ENCODE results near the gene SNX8. TPM values are rescaled to one million over a fixed set of nuclear protein-coding genes. Genes with fewer than 3 reads are reported as not detected.

The SNX8 gene
- total and polyA plus RNA-seq, 2 donors (not counting 3 experiments of a cell fraction or from before 2014, with no cell fraction given): 24.5 to 50.3 TPM

DNA sequence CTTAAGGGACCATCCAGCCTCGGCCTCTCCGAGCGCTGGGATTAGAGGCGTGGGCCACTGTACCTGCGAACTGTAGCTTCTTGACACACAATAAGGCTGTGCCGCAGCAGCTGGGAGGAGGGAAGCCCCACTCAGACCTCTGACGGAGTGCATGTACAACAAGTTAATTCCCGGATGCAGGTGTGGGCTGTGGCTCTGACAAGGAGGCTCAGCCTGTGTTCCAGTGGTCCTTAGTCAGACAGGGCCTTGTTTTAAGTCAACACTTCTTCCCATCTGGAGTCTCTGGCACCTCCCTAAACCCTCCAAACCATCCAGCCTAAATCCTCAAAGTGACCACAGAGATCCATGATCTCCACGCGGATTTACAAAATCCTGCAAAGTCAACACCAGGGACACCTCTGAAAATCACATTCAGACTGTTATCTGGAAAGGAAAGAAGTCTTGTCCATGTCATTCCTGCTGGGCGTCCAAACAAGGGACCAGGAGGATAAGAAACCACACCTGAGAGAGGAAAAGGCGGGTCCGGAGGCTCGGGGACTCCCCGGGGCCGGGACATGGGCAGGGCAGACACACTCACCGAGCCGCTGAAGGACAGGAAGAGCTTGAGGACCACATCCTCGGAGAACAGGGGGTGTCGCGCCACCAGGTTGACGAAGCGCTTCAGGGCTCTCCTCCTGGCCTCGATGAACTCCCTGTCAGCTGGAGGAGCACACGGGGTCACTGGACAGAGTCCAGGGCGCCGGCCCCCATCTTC is 42.8 kb downstream of the SNX8 start:
- Histone ChIP-seq H3K4me2 (ENCODE audit: insufficient read depth, low read length) (no peak overlapping the region), H3K36me3 (ENCODE audit: control insufficient read depth in 2 of 2, extremely low read depth in 1 of 2, insufficient read depth in 2 of 2, low read length in 2 of 2) (peaks cover 0 to 6% of the 10 kb centered on the region in 2 experiments), H3K4me3 (replicated peaks in 1 of 3; ENCODE audit: insufficient read depth in 1 of 3, low read depth in 1 of 3, low read length in 3 of 3) (no peak overlapping the region), H2AFZ (ENCODE audit: low read depth, low read length) (no peak overlapping the region), H3K9me1 (replicated peaks; ENCODE audit: control insufficient read depth, extremely low read depth, insufficient read depth, low read length) (no peaks in the 10 kb centered on the region), H3K9me3 (replicated peaks; ENCODE audit: control insufficient read depth, insufficient read depth, low read length) (no peaks in the 10 kb centered on the region), H3K27ac (ENCODE audit: insufficient read depth, low read depth, low read length) (no peak overlapping the region), H3K4me1 (ENCODE audit: control insufficient read depth, extremely low read depth, insufficient read depth, low read length) (peaks cover 5% of the 10 kb centered on the region), H3K27me3 (ENCODE audit: control insufficient read depth in 2 of 2, insufficient read depth in 2 of 2, low read length in 2 of 2) (no peaks in the 10 kb centered on the region), H4K20me1 (replicated peaks; ENCODE audit: control insufficient read depth, extremely low read depth, insufficient read depth, low read length) (no peaks in the 10 kb centered on the region), H3K9ac (replicated peaks; ENCODE audit: extremely low read depth, insufficient read depth, low read length) (no peak overlapping the region), H3K79me2 (ENCODE audit: control insufficient read depth, insufficient read depth, low read length) (no peaks in the 10 kb centered on the region)
- dilution Hi-C loops (cut with MboI; ENCODE audit: extremely low pct_ligation_motif_present, low sequenced_read_pairs): no loop called here
- TF ChIP-seq POLR2A (IDR thresholded peaks at IDR 0.05; ENCODE audit: low read depth, low read length): no peak
- TF ChIP-seq MAX (IDR thresholded peaks at IDR 0.05; ENCODE audit: insufficient read depth, insufficient read length): no peak
- no peak for TF ChIP-seq JUN (IDR thresholded peaks at IDR 0.05; ENCODE audit: borderline replicate concordance, insufficient read depth, insufficient read length, low read depth)
- TF ChIP-seq MYC (IDR thresholded peaks at IDR 0.05; ENCODE audit: low read depth, low read length): no peak
- TF ChIP-seq GATA2 (IDR thresholded peaks at IDR 0.05; ENCODE audit: insufficient read depth, insufficient read length, low read depth, low read length): no peak
- no peak for TF ChIP-seq POLR2AphosphoS5 (IDR thresholded peaks at IDR 0.05; ENCODE audit: insufficient read depth, low read depth, low read length)
- no peak for TF ChIP-seq FOS (IDR thresholded peaks at IDR 0.05; ENCODE audit: borderline replicate concordance, insufficient read depth, low read length)
- TF ChIP-seq EZH2 (IDR thresholded peaks at IDR 0.05; ENCODE audit: borderline replicate concordance, low read depth, low read length, severe bottlenecking): no peak
- TF ChIP-seq CTCF (IDR thresholded peaks at IDR 0.05; ENCODE audit: extremely low read depth in 1 of 2, insufficient read depth in 1 of 2, low read depth in 1 of 2, low read length in 2 of 2): no peak
- BruUV-seq (replicated peaks): no TSS peak
- FAIRE-seq: no peak
- CTCF ChIA-PET: no interaction called here
- no peak for DNase-seq (ENCODE audit: low read depth, low spot score)
- POLR2A ChIA-PET: interaction anchor here (1.0 kb wide), 1 partner anchor 34 kb away, joined by 3 read pairs; no protein-coding TSS in a partner anchor
- intact Hi-C loops (cut with micrococcal nuclease): no loop called here

Data from endothelial cell of umbilical vein (primary cell).